Activated CD4-positive, alpha-beta T cell treated with anti-CD3 and anti-CD28 coated beads for 48 hours (primary cell): ENCODE results near the gene GAB3.
"Not testable (repeated sequence)": the region's sequence is repeated elsewhere in the genome, so short reads cannot be mapped to it uniquely, and the experiment has no call there.

Experiments
- DNase-seq: peaks from one replicate; pipeline ENCODE4 v3.0.0-alpha.2; 2020

The GAB3 gene

GRCh38 chrX:154654925-154655324 is 96.0 kb downstream of the GAB3 start:
- no peak for DNase-seq

GRCh38 chrX:154654372-154654771 is 96.5 kb downstream of the GAB3 start:
- no peak for DNase-seq

GRCh38 chrX:154653413-154653812 is 97.5 kb downstream of the GAB3 start, which contains the start of gene CTAG2:
Gene CTAG2 (minus strand): TSS chrX:154653579. CDS start chrX:154653515, 64 bp downstream.
- DNase-seq, result not testable (repeated sequence)

GRCh38 chrX:154653048-154653401 is 97.9 kb downstream of the GAB3 start:
- DNase-seq, result no peak

- no peak for DNase-seq
Measured at GRCh38 chrX:154652311-154653047, 98.4 kb downstream of the GAB3 start.

GRCh38 chrX:154650221-154650510 is 100.7 kb downstream of the GAB3 start:
- DNase-seq, result no peak

- no peak for DNase-seq
Measured at GRCh38 chrX:154649503-154650220, 101.2 kb downstream of the GAB3 start.

GRCh38 chrX:154648931-154649330 is 101.9 kb downstream of the GAB3 start:
- DNase-seq, result no peak

GRCh38 chrX:154645745-154646378 is 105.0 kb downstream of the GAB3 start:
- not testable (repeated sequence) for DNase-seq

- DNase-seq, result not testable (repeated sequence)
Measured at GRCh38 chrX:154643708-154644107, 107.2 kb downstream of the GAB3 start.

GRCh38 chrX:154641740-154642139 is 109.1 kb downstream of the GAB3 start:
- DNase-seq, result not testable (repeated sequence)

- not testable (repeated sequence) for DNase-seq
Measured at GRCh38 chrX:154633661-154634060, 117.2 kb downstream of the GAB3 start.

- DNase-seq, result not testable (repeated sequence)
Measured at GRCh38 chrX:154630949-154631348, 119.9 kb downstream of the GAB3 start.

GRCh38 chrX:154628960-154629359 is 121.9 kb downstream of the GAB3 start:
- not testable (repeated sequence) for DNase-seq
